ENCODE measurements around the gene LRRC32. TPM values are rescaled to one million over a fixed set of nuclear protein-coding genes. Genes with fewer than 3 reads are reported as not detected.

Gene LRRC32
- total RNA-seq, 1 donor from 2014 or later: 192 TPM

DNA sequence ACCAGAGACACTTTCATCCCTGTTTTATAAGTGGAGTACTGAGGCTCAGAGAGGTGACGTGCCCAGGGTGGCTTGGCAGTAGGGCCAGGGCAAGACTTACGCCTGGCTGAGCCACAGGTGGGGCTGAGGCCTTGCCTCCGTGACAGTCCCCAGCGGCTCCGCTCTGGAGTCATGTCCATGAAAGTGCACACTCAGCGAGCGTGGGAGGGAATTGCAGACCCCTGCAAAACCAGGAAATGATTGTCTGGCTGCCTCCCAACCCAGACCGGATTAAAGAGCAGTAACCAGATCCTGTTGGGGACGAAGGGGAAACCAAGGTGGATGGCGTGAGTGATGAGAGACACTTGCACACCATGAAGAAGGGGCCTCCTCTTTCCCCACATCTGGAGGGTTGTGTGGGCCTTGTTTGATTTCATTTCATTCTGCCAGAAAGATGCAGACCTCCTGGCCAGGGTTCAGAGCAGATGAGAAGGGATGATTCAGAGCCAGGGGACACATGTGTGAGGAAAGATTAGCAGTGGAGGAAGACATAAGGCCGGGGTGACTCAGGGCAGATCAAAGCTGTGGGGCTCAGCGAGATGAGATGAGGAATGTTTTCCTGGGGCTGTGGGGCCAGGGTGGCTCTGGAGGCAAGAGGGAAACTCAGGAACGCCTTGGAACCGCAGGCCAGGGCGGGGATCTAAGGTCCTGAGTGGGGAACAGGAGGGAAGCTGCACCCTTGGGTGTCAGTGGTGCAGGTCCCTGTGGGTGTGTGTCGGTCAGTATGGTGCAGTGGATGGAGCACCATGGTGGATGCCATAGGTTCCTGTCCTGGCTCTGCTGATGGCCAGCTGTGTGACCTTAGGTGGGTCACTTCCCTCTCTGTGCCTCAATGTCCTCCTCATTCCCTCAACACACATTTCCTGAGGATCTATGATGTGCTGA is 29.9 kb upstream of the LRRC32 start:
- DNase-seq (ENCODE audit: low spot score) (no peak), ATAC-seq (peak; percentile 63)
- intact Hi-C loops (cut with DNase I): no loop called here

DNA sequence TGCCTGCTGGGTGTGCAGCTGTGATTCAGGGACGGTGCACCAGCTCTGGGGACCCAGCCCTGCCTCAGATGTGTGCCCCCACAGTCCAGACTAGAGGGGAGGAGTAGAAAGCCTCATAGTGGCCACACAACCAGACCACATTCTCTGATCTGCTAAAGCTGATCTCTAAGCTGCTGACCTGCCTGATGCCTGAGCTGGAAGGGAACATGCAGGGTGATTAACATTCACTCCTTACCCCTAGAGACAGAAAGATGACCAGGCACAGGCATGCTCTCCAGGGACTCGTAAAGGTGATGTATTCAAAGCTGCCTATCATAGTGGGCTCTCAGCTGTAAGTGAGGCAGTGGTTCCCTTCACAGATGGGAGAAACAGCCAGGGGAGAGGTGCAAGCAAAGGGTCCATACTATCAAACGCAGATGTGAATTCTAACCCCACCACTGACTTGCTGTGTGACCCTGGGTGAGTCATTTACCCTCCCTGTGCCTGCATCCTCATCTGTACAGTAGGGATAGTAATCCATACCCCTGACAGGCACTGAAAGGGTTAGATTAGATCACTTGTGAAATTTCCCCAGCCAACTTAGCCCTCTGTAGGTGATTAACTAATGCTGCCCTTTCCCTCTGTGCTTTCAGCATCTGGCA is 29.0 kb upstream of the LRRC32 start:
- no peak for ATAC-seq
- no peak for DNase-seq (ENCODE audit: low spot score)
- intact Hi-C loops (cut with DNase I): no loop called here

DNA sequence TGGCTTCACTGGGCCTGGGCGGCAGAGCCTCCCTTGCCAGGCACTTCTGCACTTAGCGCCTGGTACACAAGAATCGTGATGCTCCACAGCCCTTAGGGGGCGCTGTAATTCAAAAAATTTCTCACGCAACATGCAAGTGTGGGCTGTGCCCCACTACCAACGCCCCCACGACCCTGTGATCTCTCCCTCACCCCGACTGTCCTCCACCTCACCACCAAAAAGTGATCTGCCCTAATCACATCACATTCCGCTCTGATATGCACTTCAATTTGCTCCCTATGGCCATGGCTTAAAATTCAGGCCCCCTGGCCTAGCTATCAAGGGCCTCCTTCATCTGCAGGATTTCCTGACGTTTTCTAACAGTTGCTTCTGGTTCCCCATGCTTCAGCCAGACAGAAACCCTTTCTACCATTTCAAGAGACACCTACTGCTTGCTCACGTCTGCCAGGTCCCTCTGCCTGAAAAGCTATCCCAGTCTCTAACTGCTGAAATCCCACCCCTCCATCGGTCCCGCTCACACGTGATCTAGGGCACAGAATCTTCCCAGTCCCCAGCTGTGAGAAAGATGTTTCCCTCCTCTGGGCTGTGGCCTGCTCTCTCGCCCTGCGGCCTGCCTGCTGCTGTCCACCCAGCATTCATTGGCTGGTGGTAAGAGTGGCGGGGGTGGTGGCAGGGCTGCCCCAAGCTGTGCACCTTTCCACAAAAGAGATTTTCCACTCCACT is 27.9 kb upstream of the LRRC32 start:
- intact Hi-C loops (cut with DNase I): no loop called here
- ATAC-seq: no peak
- DNase-seq (ENCODE audit: low spot score): no peak

GRCh38 chr11:76696756-76697155 is 26.2 kb upstream of the LRRC32 start:
- intact Hi-C loops (cut with DNase I): no loop called here
- no peak for ATAC-seq
- DNase-seq (ENCODE audit: low spot score): no peak

GRCh38 chr11:76695771-76696170 is 25.2 kb upstream of the LRRC32 start:
- intact Hi-C loops (cut with DNase I): no loop called here
- no peak for ATAC-seq
- no peak for DNase-seq (ENCODE audit: low spot score)

- DNase-seq (ENCODE audit: low spot score): no peak
- intact Hi-C loops (cut with DNase I): no loop called here
- no peak for ATAC-seq
These were observed 24.6 kb upstream of the LRRC32 start for GRCh38 chr11:76695133-76695532.

- intact Hi-C loops (cut with DNase I): no loop called here
- ATAC-seq: no peak
- DNase-seq (ENCODE audit: low spot score): no peak
These were observed 24.1 kb upstream of the LRRC32 start for GRCh38 chr11:76694664-76695063.

DNA sequence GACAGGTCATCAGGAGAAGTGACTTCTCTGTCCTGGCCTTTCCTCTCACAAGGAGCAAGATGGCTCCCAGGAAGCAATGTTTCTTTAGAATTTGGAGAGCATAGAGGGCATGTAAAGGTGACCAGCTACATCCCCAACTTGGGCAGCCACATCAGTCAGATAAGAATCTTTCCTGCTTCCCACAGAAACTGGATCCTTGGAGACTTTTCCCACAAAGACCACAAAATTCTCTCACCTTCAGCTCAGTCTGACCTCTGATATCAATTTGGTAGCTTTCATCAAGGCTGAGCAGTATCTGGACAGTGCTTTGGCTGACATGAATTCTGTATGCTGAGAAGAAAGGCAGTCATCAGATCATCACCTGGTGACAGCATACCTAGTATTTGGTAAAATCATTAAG is 23.3 kb upstream of the LRRC32 start:
- intact Hi-C loops (cut with DNase I): no loop called here
- ATAC-seq (no peak), DNase-seq (ENCODE audit: low spot score) (no peak)

DNA sequence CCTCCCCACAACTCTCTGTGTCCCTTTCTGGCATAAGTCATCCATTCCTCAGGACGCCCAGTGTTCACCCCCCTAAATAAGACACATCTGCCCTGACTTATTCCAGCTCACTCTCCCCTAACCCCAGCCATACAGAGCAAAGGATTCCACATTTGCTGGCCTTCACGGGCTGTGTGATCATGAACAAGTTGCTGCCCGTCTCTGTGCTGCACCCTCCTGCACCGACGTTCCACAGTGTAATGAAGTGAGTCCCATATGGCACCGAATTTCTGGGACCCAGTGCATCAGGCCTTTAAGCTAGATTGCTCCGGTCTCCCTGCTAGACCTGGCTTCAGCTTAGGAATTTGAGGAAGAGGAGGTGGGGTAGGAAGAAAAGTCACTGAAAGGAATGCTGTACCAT is 22.4 kb upstream of the LRRC32 start:
- no peak for DNase-seq (ENCODE audit: low spot score)
- intact Hi-C loops (cut with DNase I): no loop called here
- ATAC-seq: no peak

DNA sequence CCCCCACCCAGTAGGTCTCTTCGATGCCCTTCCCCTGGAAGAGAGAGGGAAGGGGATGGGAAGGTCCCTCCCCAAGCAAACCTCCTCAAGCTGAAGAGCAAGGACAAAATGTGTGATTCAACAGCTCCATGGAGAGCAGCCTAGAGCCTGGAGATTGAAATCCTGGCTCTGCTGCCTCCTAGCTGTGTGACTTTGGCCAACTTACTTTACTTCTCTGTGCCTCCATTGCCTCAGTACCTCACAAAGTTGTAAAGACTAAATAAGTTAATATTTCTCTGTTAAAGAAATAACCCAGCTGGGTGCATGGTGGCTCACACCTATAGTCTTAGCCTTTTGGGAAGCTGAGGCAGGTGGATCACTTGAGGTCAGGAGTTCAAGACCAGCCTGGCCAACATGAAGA is 21.1 kb upstream of the LRRC32 start:
- ATAC-seq (no peak), DNase-seq (ENCODE audit: low spot score) (no peak)
- intact Hi-C loops (cut with DNase I): no loop called here

DNA sequence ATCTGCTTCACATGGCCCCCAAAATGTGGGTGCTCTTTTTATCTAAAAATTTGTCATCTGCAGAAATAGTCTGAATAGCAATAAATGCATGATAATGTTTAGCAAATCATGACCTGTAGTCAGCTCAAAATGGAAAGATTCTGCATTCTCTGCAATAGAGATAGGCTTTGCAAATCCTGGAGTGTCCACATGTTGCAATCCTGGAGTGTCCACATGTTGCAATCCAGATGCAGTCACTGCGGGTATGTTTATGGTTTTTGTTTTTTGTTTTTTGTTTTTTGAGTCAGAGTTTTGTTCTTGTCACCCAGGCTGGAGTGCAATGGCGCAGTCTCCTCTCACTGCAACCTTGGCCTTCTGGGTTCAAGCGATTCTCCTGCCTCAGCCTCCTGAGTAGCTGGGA is 20.2 kb upstream of the LRRC32 start:
- DNase-seq (ENCODE audit: low spot score) (no peak), ATAC-seq (no peak)
- intact Hi-C loops (cut with DNase I): no loop called here

DNA sequence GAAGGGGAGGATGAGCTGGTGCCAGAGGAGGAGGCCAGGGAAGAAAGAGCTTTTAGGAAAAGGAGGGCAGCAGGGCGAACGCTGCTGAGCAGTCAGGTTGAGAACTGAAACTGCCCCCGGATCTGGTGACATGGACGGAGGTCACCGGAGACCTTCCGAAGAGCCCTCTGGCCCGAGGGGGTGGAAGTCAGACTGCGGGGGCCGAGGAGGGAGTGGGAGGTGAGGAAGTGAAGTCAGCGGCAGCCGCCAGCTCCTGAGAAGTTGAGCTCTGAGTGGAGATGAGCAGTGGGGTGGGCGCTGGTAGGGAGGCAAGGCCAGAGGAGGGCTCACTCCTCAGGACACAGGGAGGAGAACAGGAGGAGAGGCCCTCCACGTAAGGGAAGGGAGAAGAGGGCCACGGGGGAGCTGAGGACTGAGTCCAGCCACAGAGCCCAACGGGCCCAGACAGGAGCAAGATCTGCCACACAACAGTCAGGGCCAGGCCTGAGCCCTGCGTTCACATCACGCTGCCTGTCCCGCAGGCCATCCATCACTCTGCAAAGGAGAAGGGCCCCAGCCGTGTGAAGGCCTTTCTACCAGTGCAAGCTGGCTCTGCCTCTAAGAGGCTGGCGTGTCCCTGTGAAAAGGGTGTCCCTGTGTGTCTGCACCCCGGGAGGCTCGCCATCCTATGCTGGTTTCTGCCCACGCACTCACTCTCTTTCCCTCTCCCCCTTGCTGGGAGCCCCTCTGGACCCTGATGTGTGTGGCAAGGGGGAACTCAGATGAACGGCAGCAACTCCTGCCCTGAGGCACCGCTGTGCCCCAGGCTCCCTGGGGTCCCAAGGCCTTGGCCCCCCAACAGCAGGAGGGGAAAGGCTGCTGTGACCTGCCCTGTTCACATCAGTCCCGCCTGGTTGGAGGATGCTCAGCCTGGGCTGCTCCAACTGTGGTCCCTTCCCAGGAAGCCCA is 19.0 kb upstream of the LRRC32 start:
- intact Hi-C loops (cut with DNase I): no loop called here

DNA sequence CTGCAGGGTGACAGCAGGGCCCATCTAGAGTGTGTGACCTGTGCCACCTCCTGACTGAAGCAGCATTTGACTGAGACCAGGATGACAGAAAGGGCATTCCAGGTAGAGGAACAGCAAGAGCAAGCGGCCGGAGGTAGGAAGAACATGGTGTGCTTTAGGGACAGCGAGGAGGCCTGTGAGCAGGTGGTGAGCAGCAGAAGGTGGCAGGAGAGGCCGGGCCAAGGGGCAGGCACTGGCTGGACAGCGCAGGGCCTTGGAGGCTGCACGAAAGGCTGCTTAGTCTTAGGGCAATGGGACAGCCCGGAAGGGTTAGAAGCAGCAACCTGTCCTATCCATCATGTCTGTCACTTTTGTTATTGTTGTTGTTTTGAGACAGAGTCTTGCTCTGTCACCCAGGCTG is 17.6 kb upstream of the LRRC32 start:
- ATAC-seq (no peak), DNase-seq (ENCODE audit: low spot score) (no peak)
- intact Hi-C loops (cut with DNase I): no loop called here

More for the DNA sequence above, 19.0 kb upstream of the LRRC32 start:
- ATAC-seq: no peak
- no peak for DNase-seq (ENCODE audit: low spot score)

DNA sequence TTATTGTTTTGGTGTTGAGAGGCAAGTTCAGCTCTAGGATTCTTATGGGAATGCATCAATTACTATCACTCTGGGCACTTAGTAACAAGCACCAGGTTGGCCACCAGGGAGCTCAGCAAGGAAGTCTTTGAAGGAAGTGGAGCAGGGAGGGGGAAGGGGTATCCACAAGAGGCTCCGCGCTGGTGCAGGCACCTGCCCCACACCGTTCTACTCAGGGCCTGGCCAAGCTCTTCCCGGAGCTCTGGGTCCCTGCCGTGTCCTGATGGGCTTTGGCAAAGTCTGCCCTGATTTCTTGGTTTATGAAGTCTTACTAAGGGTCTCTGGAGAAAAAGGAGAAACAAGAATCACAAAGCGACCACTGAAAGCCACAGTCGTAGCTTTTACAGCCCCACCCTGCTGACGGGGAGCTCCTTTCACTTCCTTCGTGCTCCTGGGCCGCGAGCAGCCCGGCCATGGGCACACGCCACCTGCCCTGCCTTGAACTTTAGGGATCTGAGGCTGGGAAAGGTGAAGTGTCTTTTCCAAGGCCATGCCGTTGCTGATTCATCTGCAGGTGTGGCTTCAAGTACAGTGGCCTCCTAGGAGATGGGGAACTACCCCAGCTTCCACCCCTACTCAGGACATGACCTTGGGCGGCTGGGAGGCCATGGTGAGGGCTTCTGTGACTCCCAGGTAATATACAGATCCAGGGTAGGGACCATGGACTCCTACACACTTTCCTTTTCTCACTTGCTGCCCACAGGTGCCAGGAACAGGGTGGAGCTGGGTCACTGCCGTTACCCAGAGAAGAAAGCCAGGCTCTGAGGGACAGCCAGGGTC is 15.9 kb upstream of the LRRC32 start:
- DNase-seq (ENCODE audit: low spot score) (no peak), ATAC-seq (no peak)
- intact Hi-C loops (cut with DNase I): no loop called here

GRCh38 chr11:76685831-76686230 is 15.3 kb upstream of the LRRC32 start:
- no peak for ATAC-seq
- intact Hi-C loops (cut with DNase I): no loop called here

DNA sequence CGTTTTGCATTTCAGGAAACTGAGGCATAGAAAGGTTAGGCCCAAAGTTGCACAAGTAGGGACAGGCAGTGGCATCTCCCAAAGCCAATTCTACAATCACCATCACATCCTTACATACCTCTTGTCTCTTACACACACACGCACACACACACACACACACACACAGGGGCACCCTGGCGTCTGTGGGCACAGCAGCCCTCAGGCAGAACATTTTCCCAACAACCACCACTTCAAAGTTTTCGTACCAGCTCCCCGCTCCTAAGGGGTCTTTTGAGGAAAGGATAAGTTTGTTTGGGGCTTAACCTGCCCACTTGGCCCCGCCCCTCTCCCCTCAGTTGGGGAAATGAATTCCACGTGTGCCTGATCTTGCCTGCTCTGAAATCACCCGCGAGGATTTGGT is 14.7 kb upstream of the LRRC32 start:
- ATAC-seq (no peak), DNase-seq (ENCODE audit: low spot score) (no peak)
- intact Hi-C loops (cut with DNase I): no loop called here

More at GRCh38 chr11:76685831-76686230, 15.3 kb upstream of the LRRC32 start:
- no peak for DNase-seq (ENCODE audit: low spot score)

DNA sequence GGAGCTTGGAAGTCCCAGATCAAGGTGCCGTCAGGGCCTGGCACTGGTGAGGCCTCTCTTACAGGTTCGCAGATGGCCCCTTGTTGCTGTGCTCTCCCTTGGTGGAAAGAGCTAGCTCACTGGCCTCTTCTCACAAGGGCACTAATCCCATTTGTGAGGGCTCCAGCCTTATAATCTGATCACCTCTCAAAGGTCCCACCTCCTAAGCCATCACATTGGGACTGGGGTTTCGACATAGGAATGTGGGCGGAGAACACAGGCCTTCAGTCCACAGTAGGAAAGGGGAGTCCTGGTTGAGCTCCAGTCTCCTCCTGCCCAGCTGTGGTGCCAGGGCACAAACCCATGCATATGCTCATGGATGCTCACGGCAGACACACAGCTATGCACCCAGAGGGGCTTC is 14.0 kb upstream of the LRRC32 start:
- intact Hi-C loops (cut with DNase I): no loop called here
- DNase-seq (ENCODE audit: low spot score) (no peak), ATAC-seq (no peak)

Measured in sciatic nerve (tissue), 2 donors.